ENCODE results near the gene CNN2. TPM values are rescaled to one million over a fixed set of nuclear protein-coding genes. Genes with fewer than 3 reads are reported as not detected.
A peak's percentile ranks its signal among the peaks of the same experiment; 100 is the strongest.
"Not testable (repeated sequence)": the region's sequence is repeated elsewhere in the genome, so short reads cannot be mapped to it uniquely, and the experiment has no call there.

Gene CNN2
- total RNA-seq, 1 donor from 2014 or later = 23.2 TPM

DNA sequence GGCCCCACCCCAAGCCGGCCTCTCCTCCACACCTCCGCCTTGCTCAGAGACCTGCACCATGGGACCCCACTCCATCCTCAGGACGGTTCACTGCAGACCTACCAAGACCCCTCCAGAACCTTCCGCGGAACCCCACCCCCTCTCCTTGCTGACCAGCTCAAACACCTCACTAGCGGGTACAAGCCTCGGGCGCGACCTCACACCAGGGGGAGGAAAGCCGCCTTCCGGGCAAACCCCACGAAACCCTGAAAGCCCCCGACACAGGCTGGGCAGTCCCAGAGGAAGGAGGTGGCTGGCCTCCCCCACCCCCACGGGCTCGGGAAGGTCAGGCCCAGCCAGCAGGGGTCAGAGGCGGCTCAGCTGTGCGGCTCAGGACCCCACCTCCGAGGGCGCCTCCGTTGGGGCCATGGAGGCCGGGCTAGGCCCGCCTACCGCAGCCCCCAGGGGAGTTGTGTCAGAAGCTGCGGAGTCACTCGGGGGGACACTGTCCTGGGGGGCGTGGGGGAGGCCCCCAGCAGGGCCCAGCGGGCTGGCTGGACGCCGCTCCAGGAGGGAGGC is 16.3 kb upstream of the CNN2 start:
- ATAC-seq (no peak), DNase-seq (ENCODE audit: low spot score) (no peak)

DNA sequence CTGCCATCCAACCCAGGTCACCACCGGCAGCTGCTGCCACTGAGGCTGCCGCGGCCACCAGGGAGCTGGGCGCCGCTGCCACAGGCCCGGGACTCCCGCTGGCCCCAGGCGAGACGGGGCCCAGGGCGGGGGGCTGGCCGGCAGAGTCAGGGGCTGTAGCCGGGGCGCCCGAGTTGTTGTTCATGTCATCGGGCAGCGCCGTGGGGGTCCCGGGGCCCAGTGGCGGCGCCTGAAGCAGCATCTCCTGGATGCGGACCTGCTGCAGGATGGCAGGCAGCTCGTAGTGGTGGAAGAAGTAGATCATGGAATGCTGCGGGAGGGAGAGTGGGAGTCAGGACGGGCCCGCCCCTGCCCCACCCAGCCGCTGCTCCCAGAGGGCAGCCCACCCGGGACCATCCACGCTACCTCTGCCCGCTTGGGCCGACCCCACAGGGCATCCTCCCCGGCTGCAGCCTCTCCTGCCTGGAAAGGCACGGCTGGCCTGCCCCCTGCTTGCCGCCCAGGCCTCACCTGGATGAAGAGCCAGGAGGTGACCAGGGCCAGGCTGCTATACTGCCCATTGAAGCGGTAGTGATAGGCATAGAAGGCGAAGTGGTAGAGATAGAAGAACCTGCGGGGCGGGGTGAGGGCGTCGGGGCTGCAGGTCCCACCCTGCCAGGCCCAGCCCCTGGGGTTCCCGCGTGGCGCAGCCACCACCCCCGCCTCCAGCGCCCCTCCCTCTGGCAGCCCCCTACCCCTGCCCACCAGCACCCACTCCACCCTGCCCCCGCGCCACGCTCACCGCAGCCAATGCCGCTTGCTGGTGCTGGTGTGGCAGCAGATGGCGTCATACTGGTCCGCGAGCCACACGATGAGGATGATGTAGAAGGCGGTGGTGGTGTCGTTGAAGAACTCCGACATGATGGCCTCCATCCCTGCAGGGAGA is 15.6 kb upstream of the CNN2 start:
- DNase-seq (ENCODE audit: low spot score) = no peak
- no peak for ATAC-seq

DNA sequence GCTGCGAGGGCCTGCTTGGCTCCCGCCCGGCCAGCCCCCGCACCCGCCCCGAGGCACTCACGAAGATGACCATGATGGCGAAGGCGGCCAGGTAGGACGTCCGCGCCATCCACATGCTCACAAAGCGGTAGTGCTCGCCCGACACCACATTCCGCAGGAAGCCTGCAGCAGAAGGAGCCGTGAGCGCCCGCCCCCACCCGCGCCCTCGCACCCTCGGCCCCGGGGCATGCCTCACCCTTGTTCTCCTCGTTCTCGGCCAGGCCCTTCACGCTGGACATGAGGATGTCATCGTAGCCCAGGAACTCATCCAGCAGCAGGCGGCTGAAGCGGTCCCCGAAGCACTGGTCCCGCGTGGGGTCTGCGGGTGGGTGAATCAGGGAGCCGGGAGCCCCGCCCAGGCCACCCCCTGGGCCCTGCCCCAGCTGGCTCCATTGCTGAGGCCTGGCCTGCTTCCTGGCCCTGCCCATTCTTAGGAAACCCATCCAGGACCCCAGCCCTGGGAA is 14.5 kb upstream of the CNN2 start:
- no peak for DNase-seq (ENCODE audit: low spot score)
- ATAC-seq = no peak

DNA sequence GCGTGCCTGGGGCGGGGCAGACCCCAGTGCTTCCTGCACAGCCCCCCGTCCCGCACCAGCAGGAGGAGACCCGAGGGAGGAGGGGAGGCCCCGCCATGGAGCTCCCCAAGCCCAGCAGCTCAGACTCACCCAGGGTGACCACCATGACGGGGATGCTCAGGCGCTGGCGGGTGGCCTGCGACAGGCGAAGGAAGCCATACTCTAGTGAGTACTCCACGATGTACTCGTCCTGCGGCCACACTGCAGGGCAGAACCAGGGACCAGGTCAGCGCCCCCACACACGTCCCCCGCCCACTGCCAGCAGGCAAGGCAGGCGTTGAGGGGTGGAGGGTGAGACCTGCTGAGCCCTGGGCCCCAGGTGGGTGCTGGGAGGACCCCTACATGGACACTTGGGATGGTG is 14.1 kb upstream of the CNN2 start:
- DNase-seq (ENCODE audit: low spot score) = no peak
- ATAC-seq = no peak

DNA sequence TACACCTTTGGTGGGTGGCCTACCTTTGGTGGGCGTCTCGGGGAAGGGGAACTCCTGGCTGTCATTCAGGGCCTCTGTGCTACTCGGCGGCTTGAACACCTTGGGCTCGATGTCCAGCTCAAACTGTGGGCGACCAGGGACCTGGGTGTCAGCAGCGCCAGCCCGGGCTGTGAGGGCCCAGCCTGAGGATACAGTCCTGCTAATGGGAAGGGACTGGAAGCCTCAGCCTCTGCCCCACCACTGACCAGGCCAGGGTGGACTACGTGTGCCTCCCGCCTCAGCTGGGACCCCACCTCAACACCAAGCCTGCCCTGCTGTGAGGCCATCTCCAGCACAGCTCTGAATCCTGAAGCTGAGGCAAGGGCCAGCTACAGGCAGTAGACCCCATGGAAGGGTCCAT is 13.2 kb upstream of the CNN2 start:
- ATAC-seq (no peak), DNase-seq (ENCODE audit: low spot score) (no peak)

DNA sequence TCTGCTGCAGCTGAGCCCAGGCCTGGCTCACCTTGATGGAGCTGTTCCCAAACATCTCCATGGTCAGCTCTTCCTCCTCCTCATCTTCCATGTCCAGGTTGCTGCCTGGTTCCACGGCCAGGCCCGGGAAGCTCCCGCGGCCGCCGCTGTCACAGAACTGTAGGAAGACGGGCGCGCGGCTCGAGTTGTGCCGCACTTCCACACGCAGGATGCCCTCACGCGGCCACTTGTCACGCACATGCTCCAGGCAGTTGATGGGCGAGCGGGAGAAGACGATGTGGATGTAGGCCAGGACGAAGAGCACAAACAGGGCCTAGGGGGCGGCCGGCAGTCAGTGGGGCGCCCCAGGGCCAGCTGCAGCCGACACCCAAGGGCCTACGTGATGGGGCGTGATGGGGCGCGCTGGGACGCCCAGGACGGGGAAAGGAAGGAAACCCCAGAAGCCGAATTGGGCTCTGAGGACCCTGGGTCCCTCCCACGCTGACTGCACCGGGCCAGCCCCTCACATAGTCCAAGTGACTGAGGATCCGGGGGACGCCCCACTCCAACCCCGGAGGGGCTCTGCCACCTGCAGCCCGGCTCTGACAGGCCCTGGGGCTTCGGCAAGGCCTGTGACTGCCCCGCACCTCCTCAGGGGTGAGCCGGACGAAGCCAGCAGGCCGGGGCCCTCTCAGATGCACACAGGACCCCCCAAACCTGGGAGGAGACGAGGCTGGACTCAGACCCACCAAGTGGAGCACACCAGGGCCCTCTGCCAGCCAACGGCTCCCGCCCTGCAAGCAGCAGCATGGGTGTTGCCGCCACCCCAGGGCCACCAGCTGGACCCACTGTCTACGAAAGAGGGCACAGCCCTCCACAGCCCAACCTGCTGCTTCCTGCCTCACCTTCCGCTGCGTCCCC is 12.0 kb upstream of the CNN2 start:
- no peak for DNase-seq (ENCODE audit: low spot score)
- no peak for ATAC-seq

DNA sequence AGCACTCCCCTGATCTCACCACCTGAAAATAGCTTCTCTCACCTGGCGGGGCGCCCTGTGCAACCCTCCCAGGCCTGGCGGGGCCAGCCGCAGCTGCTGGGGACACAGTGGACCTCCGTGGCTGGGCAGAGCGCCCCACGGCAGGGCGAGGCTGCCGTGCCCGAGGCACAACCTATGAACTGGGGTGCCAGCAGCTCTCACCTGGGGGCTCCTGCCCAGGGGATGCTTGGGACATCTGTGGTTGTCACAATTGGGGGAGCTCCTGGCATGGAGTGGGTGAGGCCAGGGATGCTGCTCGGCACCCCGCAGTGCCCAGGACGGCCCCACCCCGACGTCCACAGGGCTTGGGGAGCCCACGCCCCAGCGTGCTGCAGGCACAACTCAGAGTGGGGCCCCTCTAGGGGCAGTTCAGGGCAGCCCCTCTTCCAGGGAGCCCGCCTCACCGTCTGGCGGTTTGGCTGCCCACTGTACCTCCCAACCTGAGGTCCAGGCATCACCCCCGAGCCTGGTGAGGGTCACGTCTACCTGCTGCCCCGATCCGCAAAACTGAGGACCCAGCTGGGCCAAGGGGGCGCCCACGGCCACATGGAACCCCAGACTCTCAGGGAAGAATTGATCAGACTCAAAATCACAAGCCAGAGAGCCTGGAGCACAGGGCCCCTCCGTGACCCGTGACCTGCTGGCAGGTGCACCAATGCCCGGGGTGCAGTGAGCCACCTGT is 11.2 kb upstream of the CNN2 start:
- ATAC-seq = no peak
- no peak for DNase-seq (ENCODE audit: low spot score)

DNA sequence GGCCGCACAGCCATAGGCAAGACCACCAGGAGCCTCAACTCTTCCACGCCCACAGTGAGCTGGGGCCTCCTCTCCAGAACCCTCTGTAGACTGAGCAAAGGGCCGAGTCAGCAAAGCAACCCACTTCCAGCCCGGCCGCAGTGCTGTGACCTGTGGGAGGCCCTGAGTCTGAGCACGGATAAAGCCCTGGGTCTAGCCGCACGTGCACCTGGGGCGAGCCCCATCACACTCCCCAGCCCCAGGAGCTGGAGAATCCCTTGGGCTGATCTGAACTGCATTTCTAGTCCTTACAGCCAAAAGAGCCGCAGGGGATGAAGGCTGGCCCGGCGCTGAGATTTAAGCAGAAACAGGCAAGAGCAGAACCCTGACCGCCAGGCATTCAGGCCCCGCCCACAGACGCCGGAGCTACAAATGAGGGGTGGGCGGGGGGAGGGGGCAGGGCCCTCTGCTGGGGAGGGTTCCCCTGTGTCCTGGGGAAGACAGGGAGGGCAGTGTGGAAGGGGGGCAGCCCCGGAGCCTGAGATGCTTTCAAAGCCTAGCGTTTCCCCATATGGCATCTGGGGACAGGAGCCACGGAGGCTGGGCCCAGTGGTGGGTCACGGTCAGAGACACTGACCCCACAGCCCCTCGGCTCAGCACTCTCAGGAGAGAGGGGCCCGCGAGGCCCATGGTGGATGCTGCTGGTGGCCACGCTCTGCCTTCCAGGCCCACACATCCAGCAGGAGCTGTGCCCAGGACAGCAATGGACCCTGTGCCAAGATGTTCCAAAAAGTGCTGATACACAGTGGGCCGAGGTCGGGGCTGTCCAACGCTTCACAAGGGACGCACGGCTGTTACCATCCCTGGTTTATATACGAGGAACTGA is 10.4 kb upstream of the CNN2 start:
- DNase-seq (ENCODE audit: low spot score) = no peak

DNA sequence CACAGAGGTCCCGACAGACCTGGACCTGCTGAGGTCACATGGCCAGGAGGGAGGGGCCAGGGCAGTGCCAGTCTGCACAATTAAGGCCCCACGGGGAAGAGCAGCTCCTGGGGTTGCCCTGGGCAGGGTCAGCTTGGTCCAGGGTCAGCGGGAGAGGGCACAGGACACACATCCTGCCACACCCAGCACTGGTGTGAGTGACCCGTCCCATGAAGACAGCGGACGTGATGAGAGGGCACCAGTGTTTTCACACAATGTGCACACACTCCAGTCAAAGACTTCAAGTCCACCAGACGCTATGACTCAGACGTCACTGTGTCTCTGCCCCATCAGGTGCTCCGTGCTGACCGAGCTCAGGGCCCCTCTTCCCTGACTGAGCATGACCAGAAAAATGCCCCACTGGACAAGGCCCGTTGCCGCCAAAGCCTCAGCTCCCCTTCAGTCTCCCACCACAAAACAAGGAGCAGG is 9.7 kb upstream of the CNN2 start:
- ATAC-seq (peak; percentile 53), DNase-seq (ENCODE audit: low spot score) (peak; percentile 84)

More for the DNA sequence above, 10.4 kb upstream of the CNN2 start:
- ATAC-seq = no peak

DNA sequence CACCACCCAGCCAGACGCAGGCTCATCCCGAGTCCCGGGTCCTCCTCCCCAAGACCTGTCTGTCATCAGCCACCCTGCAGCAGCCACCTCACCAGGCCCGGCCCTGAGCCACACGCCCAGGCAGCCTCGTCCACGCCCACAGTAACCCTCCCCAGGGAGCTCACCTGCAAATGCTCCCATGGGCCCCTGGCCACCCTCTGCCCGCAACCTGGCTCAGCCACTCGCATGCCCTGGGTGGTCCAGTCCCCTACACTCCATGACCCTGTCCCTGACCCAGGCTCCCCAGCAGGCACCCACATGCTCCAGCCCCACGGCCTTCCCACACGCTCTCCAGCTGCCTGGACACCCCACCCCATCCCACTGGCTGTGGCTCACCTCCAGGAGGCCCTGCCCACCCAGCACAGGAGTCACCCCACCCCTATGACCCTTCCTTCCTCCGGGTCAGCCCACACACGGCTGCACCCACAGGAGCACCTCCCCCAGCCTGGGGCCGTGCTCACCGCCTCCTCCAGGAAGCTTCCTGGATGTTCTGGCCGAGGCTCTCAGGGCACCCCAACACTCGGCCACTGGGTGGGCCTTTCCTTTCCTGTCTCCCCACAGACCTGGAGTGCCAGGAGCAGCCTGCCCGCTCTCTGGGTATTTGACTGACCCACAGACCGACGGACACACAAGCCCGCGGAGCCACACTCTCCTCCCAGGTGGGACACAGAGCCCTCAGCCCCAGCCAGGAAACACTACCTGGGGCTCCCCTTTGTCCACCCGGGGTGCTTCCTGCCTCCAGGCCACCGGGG is 9.1 kb upstream of the CNN2 start:
- no peak for DNase-seq (ENCODE audit: low spot score)
- no peak for ATAC-seq

DNA sequence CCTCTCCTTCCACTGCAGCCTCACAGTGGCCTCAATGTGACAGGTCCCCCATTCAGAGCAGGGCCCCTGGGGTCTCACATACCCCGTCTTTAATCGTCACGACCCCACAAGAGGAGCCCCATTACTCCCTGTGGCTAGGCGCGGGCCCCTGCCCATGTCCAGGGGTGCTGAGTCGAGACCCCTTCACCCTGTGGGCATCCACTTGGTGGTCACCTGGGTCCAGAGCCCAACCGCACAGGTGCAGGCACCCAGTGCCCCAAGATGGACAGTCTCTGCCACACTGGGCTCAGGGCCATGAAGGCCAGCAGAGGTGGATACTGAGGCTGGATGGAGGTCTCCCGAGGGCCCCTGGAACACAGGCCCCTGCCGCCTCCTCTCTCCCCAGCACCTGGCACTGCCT is 8.5 kb upstream of the CNN2 start:
- ATAC-seq (no peak), DNase-seq (ENCODE audit: low spot score) (no peak)

DNA sequence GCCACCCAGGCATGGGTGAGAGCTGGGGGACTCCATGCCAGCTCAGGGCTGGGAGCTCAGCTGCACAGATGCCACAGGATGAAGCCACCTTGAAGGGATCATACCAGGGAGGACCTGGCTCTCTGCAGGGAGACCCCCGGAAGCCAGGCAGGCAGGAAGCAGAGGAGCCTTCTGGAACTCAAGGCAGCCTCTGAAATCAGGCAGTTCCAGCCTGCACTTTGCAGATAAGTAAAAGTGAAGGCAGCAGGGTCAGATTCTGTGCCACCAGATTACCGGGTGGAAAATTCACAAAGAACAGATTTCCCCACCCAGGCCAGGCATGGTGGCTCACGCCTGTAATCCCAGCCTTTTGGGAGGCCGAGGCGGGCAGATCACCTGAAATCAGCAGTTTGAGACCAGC is 8.0 kb upstream of the CNN2 start:
- DNase-seq (ENCODE audit: low spot score) (no peak), ATAC-seq (no peak)

DNA sequence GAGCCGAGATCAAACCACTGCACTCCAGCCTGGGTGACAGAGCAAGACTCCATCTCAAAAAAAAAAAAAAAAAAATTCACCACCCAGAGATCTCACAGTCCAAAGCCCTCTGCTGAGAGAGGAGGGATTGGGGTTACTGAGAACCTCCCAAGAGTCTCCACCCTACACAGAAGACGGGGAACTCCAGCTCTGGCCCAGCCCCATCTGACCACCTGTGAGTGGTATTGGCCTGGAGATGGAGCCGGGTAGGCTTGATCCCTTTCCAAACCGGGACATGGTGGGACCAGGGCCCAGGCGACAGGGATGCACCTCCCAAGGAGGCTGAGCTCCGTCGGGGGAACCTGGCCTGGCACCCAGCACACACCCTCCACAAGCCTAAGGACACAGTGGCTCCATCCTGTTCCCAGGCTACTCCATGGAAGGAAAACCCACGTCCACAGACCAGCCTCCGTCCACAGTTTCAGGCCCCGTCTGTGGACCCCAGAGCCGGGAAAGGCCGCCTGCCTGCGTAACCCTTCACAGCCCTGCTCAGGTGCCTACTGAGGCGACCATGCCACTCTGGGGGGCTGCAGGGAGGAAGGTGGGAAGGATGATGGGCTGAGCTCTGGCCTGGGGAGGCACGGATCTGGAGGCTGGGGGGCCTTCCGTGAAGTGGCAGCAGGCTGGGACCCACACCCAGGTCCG is 7.3 kb upstream of the CNN2 start:
- ATAC-seq = no peak
- no peak for DNase-seq (ENCODE audit: low spot score)

DNA sequence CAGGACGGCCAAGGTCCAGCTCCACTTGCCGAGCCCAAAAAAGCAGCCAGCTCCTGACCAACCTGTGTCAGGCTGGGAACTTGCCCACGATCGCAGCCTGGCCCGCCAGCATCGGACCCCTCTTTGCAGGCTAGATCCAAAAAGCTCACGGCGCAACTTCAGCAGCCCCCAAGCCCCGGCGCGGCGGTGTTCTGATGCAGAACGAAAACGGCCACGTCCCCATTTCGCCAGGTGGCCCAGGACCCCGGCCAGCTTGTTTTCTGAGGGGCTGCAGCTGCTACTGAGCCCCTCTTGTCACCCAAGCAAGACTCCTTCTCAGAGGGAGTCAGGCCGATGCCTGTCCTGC is 6.8 kb upstream of the CNN2 start:
- no peak for DNase-seq (ENCODE audit: low spot score)
- no peak for ATAC-seq

DNA sequence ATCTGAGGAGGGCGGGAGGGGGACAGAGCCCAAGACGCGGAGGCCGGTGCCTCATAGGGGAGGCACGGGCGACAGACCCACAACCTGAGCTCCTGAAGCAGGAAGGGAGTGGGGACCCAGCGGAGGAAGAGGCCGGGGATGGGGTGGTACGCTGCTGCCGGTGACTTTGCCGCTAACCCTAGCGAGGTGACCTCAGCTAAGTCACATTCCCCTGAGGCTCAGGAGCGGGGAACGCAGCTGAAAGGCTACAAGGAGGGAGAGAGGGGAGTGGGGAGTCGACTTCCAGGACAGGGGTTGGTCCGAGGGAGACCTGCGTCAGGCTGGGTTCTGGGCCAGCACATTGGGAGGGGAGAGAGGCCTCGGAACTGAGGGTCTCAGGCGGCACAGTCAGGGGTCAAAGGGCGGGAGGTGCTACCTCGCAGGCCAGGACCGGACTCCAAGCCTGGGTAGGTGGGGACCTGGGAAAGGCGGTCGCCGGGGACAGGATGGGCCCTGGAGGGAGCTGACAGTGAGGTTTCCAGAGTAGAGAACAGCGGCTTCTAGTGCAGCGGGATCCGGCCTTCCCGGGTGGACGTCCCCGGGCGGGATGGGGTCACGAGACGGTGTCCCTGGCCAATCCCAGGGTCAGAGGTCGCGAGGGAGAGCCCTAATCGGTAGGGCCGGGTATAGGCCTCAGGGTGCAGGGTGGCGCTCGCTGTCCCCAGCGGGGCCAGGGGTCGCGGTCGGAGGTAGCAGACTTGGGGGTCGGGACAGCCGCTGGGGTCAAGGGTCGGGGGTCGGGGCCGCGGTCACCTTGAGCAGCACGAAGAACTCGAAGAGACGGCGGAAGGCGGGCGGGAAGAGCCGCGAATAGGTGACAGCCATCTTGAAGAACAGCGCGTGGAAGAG is 6.2 kb upstream of the CNN2 start:
- peak; percentile 74 for DNase-seq (ENCODE audit: low spot score)
- peak; percentile 33 for ATAC-seq

DNA sequence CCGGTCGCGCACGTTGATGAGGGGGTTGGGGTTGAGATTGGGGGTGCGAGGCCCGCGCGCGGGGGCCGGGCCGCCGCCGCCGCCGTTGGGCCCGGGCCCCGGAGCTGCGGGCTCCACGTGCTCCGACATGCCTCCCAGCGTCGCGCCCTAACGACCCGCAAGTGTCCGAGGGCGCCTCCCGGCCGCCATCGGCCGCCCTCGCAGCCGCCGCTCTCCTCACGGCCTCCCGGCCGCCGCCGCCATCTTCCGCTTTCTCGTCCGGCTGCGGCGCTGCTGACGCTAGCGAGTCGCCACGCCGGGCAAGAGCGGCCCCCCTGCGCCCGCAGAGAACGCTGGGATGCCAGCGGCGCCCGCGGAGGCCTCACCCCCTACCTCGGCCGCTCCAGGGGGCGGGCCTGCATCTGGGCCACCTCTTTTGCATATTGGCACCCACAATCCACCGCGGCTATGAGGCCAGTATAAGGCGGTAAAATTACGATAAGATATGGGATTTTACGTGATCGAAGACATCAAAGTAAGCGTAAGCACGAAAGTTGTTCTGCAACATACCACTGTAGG is 5.5 kb upstream of the CNN2 start, which contains the start of gene TMEM259:
TMEM259 (minus strand) TSS at position 256 of the 558 bp plus-strand sequence; CDS start at position 129, 127 bp downstream.
- DNase-seq (ENCODE audit: low spot score) (peak; percentile 97), ATAC-seq (peak; percentile 88)

DNA sequence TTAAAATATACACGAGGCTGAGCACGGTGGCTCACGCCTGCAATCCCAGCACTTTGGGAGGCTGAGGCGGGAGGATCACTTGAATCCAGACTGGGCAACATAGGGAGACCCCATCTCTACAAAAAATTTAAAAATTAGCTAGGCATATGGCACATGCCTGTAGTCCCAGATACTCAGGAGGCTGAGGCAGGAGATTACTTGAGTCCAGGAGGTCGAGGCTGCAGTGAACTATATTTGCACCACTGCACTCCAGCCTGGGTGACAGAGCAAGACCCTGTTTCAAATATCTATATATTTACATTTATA is 2.6 kb upstream of the CNN2 start:
- not testable (repeated sequence) for ATAC-seq

More for the DNA sequence above, 2.6 kb upstream of the CNN2 start:
- DNase-seq (ENCODE audit: low spot score) = not testable (repeated sequence)

Measured in left lobe of liver (tissue), 2 donors.